Skeletal muscle tissue (tissue), 4 donors: ENCODE data around the gene CXorf58. TPM values are rescaled to one million over a fixed set of nuclear protein-coding genes. Genes with fewer than 3 reads are reported as not detected.

Experiments used
- H3K27ac ChIP-seq: one replicate; pipeline ENCODE4 v1.7.0; 2013; ENCODE audit warnings: mild to moderate bottlenecking, low read depth, low read length, inconsistent platforms
- H3K27me3 ChIP-seq, 3 donors: one replicate each; pipeline ENCODE4 v1.7.0; 2013; ENCODE audit warnings: low read length in 3 of 3; ENCODE audit not compliant: control insufficient read depth in 3 of 3, insufficient read depth in 3 of 3
- H3K36me3 ChIP-seq, 3 donors: one replicate each; pipeline ENCODE4 v1.7.0; 2013; ENCODE audit warnings: low read length in 3 of 3; ENCODE audit not compliant: control insufficient read depth in 3 of 3, insufficient read depth in 3 of 3
- H3K4me1 ChIP-seq, 3 donors: one replicate each; pipeline ENCODE4 v1.7.0; 2013; ENCODE audit warnings: low read length in 3 of 3, mild to moderate bottlenecking in 3 of 3; ENCODE audit not compliant: control insufficient read depth in 3 of 3, insufficient read depth in 3 of 3
- H3K4me3 ChIP-seq, 3 donors: one replicate each; pipeline ENCODE4 v1.7.0; 2013; ENCODE audit warnings: low read length in 3 of 3
- H3K9ac ChIP-seq, 3 donors: one replicate each; pipeline ENCODE4 v1.7.0; 2013; ENCODE audit warnings: low read length in 3 of 3, mild to moderate bottlenecking in 3 of 3, moderate library complexity in 2 of 3, low read depth in 1 of 3
- H3K9me3 ChIP-seq, 3 donors: one replicate each; pipeline ENCODE4 v1.7.0; 2013; ENCODE audit warnings: low read length in 3 of 3; ENCODE audit not compliant: control insufficient read depth in 3 of 3
- total RNA-seq: library from RNA; depleted of rRNA; stranded (reverse); fragments of >200 nt; gene quantifications from one replicate; pipeline ENCODE4 v1.2.3, GENCODE V29; 2014
- donor health status: Osteomylitis.

CXorf58 gene
- total RNA-seq, 1 donor from 2014 or later = not detected

DNA sequence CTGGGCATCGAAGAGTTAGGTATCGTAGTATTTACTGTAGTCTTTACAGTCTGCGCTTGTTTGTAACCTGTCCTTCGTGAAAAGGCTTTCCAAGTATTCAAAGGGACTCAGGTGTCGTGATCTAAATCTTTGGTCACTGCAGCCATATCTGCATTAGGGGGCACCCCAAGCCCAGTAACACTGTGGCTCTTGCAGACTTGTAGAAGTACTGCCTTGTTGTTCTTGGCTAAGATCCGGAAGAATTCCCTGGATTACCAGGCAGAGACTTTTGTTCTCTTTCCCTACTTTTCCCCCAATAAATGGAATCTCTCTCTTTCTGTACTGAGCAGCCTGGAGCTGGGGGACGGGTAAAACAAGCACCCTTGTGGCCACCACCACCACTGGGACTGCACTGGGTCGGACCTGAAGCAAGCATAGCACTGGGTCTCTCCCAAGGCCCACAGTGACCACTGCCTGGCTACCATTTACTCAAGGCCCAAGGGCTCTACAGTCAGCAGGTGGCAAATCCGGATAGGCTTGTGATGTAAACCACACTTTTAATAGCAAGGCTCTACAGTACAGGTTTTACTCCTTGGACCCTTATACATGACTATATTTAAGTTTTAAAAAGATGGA lies 12.0 kb downstream of the CXorf58 start:
- Histone ChIP-seq H3K4me3 (no peak overlapping the region), H3K27ac (no peak overlapping the region), H3K9ac (no peak overlapping the region), H3K9me3 (no peaks in the 10 kb centered on the region), H3K27me3 (no peaks in the 10 kb centered on the region), H3K4me1 (no peaks in the 10 kb centered on the region), H3K36me3 (no peaks in the 10 kb centered on the region)

GRCh38 chrX:23926015-23926414 lies 18.2 kb downstream of the CXorf58 start:
- Histone ChIP-seq H3K36me3 (no peaks in the 10 kb centered on the region), H3K4me3 (no peak overlapping the region), H3K9ac (no peak overlapping the region), H3K9me3 (no peaks in the 10 kb centered on the region), H3K4me1 (no peaks in the 10 kb centered on the region), H3K27ac (no peak overlapping the region), H3K27me3 (no peaks in the 10 kb centered on the region)

DNA sequence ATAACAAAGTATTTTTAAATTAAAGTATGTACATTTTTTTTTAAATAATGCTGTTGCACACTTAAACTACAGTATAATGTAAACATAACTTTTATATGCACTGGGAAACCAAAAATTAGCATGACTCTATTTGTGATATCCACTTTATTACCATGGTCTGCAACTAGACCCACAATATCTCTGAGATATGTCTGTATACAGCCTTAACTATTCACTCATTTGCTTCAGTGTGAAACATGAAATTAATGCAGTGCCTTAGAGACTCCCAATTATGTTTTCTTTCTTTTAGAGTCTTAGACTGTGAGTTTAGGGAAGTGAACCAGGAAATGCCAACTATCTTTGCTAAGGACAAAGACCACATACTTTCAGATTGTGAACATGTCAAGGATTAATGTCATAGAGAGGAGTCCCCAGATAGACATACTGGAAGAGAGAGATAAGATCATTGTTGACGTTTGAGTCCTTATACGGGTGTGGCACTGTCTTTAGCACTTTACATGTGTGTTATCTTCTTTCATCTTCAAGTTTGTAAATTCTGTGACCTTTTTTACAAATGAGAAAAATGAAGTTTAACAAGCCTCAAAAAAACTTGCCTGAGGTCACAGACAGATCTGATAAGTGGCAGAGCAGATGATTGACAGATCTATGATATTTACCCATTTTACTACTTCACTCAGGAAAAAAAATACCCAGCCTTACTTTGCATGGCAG lies 23.2 kb downstream of the CXorf58 start:
- H3K9me3 ChIP-seq = no peaks in the 10 kb centered on the region
- no peaks in the 10 kb centered on the region for H3K36me3 ChIP-seq

DNA sequence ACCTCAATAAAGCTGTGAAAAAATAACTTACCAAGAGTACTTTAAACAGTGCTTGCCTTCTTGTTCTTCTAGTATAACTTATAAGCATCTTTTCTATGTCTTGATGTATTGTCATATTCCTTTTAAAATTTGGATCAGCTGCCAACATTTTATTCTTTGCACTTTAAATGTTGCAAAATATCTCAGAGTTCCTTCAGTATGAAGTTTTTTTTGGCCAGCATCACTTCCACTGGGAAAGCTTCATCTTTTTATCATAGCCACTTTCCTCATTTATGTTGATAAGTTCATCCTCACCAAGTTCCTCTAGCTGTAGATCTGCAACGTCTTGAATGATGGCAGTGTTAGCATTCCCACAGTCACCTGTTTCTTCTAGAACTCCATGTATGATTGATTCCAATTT lies 24.2 kb downstream of the CXorf58 start:
- H3K27ac ChIP-seq = no peak overlapping the region
- H3K27me3 ChIP-seq = no peaks in the 10 kb centered on the region
- H3K9ac ChIP-seq = no peak overlapping the region
- no peak overlapping the region for H3K4me3 ChIP-seq
- no peaks in the 10 kb centered on the region for H3K4me1 ChIP-seq
- no peaks in the 10 kb centered on the region for H3K36me3 ChIP-seq
- H3K9me3 ChIP-seq = no peaks in the 10 kb centered on the region

More for the DNA sequence above, 23.2 kb downstream of the CXorf58 start:
- no peak overlapping the region for H3K4me3 ChIP-seq
- H3K27ac ChIP-seq = no peak overlapping the region
- no peaks in the 10 kb centered on the region for H3K27me3 ChIP-seq
- no peak overlapping the region for H3K9ac ChIP-seq
- H3K4me1 ChIP-seq = no peaks in the 10 kb centered on the region

DNA sequence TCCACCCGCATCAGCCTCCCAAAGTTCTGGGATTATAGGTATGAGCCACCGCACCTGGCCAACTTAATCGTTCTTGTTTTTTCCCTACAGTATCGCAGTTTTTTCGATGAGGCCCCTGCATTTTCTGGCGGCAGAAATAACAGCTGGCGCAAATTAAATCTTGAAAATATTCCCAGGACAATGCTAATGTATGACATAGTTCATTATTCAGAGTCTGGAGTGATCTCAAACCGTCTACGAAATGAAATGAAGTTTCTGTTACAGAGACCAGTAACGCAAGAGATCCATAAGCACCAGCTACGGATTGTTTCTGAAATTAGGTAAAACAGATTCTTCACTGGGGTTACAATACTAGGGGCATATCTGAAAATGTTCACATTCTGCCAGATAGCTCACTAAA lies 27.3 kb downstream of the CXorf58 start:
- no peaks in the 10 kb centered on the region for H3K27me3 ChIP-seq
- no peaks in the 10 kb centered on the region for H3K36me3 ChIP-seq
- H3K4me1 ChIP-seq = no peaks in the 10 kb centered on the region
- no peak overlapping the region for H3K9ac ChIP-seq
- no peak overlapping the region for H3K4me3 ChIP-seq
- H3K27ac ChIP-seq = no peak overlapping the region
- no peaks in the 10 kb centered on the region for H3K9me3 ChIP-seq

- Histone ChIP-seq H3K4me3 (no peak overlapping the region), H3K9me3 (no peaks in the 10 kb centered on the region), H3K36me3 (no peaks in the 10 kb centered on the region), H3K9ac (no peak overlapping the region), H3K4me1 (no peaks in the 10 kb centered on the region), H3K27ac (no peak overlapping the region), H3K27me3 (no peaks in the 10 kb centered on the region)
Measured at GRCh38 chrX:23936180-23936579, 28.4 kb downstream of the CXorf58 start.

- no peaks in the 10 kb centered on the region for H3K36me3 ChIP-seq
- H3K4me3 ChIP-seq = no peak overlapping the region
- H3K4me1 ChIP-seq = no peaks in the 10 kb centered on the region
- no peaks in the 10 kb centered on the region for H3K27me3 ChIP-seq
- H3K9me3 ChIP-seq = no peaks in the 10 kb centered on the region
- H3K27ac ChIP-seq = no peak overlapping the region
- H3K9ac ChIP-seq = no peak overlapping the region
Measured at GRCh38 chrX:23937100-23937499, 29.3 kb downstream of the CXorf58 start.

DNA sequence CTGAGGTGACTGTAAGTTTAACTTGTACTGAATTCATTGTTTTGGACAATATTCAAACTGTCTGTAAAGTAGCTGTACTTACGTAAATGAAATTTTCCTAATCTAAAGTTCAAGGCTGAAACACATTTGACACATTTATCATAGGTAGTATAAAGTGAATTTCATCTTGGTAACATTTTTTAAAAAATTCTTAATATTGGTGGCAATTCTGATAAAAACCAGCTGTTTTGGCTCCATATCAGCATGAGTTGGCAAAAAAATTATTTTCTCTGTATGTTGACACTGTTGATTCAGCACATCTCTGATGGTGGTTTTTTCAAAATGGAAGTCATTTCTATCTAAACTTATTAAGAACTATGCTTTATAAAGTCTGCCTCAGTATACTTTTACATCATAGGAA lies 30.9 kb downstream of the CXorf58 start:
- Histone ChIP-seq H3K27ac (no peak overlapping the region), H3K4me1 (no peaks in the 10 kb centered on the region), H3K27me3 (no peaks in the 10 kb centered on the region), H3K9ac (no peak overlapping the region), H3K9me3 (no peaks in the 10 kb centered on the region), H3K4me3 (no peak overlapping the region), H3K36me3 (no peaks in the 10 kb centered on the region)

GRCh38 chrX:23939203-23939602 lies 31.4 kb downstream of the CXorf58 start:
- H3K4me1 ChIP-seq = no peaks in the 10 kb centered on the region
- H3K9ac ChIP-seq = no peak overlapping the region
- H3K4me3 ChIP-seq = no peak overlapping the region
- H3K9me3 ChIP-seq = no peaks in the 10 kb centered on the region
- no peaks in the 10 kb centered on the region for H3K36me3 ChIP-seq
- no peaks in the 10 kb centered on the region for H3K27me3 ChIP-seq
- H3K27ac ChIP-seq = no peak overlapping the region

DNA sequence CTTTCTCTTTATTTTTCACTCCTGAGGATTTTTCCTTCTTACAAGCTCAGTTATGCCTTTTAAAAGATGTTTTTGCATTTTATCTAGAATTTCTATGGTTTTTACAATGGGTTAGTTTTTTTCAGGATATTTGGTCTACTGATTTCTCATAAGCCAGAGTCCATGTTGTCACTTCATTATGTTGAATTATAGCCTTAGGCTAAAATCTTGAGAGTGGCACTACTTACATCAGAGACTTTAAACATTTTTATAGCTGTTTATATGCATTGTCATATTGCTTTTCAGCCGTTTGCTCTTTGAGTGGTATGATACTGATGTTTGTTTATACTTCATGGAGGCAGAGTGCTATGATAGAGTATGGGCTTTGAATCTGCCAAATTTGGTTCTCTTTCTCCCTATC lies 36.4 kb downstream of the CXorf58 start:
- H3K4me1 ChIP-seq = no peaks in the 10 kb centered on the region
- H3K27me3 ChIP-seq = no peaks in the 10 kb centered on the region
- H3K27ac ChIP-seq = no peak overlapping the region
- no peak overlapping the region for H3K4me3 ChIP-seq
- no peak overlapping the region for H3K9ac ChIP-seq
- H3K36me3 ChIP-seq = no peaks in the 10 kb centered on the region
- no peaks in the 10 kb centered on the region for H3K9me3 ChIP-seq
